Transverse colon (tissue), 4 donors: ENCODE data around the gene RAB41.

ENCODE experiments used
- CTCF ChIP-seq, 5 experiments: fragments of 200-600 bp in 3 of 5; fragments of 450-650 bp in 2 of 5; sonication (generic) in 3 of 5; IDR thresholded peaks; 1 replicate in 2 of 5; 2 replicates in 3 of 5; pipeline ENCODE4 v1.5.1; 2016 to 2017; ENCODE audit warnings: antibody characterized with exemption in 5 of 5, inconsistent platforms in 3 of 5, mild to moderate bottlenecking in 2 of 5, moderate library complexity in 1 of 5
- POLR2AphosphoS5 ChIP-seq, 3 donors: sonication (generic); formaldehyde crosslinking; IDR thresholded peaks; one replicate each; pipeline ENCODE4 v1.6.1; 2016; ENCODE audit warnings: antibody characterized with exemption in 3 of 3

- TF ChIP-seq CTCF (IDR thresholded peaks at IDR 0.05) (no peak), POLR2AphosphoS5 (IDR thresholded peaks at IDR 0.05) (no peak)
These were observed 40.8 kb downstream of the RAB41 start for GRCh38 chrX:70322784-70323183.
